Suprapubic skin (tissue), 4 donors: ENCODE measurements around the gene DUSP3.

Experiments used
- POLR2A ChIP-seq, 2 donors: fragments of 450-650 bp; IDR thresholded peaks; one replicate each; pipeline ENCODE4 v1.6.1; 2017; ENCODE audit warnings: antibody characterized with exemption in 2 of 2, mild to moderate bottlenecking in 2 of 2, moderate library complexity in 2 of 2
- POLR2AphosphoS5 ChIP-seq, 3 donors: sonication (generic); formaldehyde crosslinking; IDR thresholded peaks; one replicate each; pipeline ENCODE4 v1.6.1; 2017; ENCODE audit warnings: antibody characterized with exemption in 3 of 3
- TF ChIP-seq, protein P1 (sequence below), 2 donors: fragments of 200-600 bp in 1 of 2; fragments of 450-650 bp in 1 of 2; sonication (generic) in 1 of 2; IDR thresholded peaks; one replicate each; pipeline ENCODE4 v1.5.1; 2016 to 2019; ENCODE audit warnings: antibody characterized with exemption in 2 of 2, mild to moderate bottlenecking in 1 of 2, moderate library complexity in 1 of 2

DNA sequence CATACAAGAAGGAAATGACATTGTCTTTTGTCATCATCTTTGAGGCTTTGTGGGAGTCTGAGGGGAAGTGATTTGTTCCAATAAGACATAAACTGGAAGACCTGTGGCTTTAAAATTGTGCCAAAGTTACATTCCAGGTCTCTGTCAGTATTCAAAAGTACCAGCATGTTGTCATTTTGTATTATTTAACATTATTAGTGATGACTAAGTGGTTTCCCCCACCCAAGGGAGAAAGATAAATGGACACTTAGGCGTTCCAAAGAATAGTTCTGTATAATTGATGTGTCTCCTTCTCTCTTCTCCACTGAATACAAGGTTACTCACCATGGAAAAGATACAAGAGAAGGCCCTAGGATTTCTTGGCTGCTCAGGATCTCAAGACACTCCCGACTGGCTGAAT lies 5.3 kb upstream of the DUSP3 start:
- TF ChIP-seq POLR2AphosphoS5 (IDR thresholded peaks at IDR 0.05) (no peak), POLR2A (IDR thresholded peaks at IDR 0.05) (no peak)
- TF ChIP-seq, protein P1, sequence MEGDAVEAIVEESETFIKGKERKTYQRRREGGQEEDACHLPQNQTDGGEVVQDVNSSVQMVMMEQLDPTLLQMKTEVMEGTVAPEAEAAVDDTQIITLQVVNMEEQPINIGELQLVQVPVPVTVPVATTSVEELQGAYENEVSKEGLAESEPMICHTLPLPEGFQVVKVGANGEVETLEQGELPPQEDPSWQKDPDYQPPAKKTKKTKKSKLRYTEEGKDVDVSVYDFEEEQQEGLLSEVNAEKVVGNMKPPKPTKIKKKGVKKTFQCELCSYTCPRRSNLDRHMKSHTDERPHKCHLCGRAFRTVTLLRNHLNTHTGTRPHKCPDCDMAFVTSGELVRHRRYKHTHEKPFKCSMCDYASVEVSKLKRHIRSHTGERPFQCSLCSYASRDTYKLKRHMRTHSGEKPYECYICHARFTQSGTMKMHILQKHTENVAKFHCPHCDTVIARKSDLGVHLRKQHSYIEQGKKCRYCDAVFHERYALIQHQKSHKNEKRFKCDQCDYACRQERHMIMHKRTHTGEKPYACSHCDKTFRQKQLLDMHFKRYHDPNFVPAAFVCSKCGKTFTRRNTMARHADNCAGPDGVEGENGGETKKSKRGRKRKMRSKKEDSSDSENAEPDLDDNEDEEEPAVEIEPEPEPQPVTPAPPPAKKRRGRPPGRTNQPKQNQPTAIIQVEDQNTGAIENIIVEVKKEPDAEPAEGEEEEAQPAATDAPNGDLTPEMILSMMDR (IDR thresholded peaks at IDR 0.05), result no peak
